ENCODE results near the gene LRCH3.

DNA sequence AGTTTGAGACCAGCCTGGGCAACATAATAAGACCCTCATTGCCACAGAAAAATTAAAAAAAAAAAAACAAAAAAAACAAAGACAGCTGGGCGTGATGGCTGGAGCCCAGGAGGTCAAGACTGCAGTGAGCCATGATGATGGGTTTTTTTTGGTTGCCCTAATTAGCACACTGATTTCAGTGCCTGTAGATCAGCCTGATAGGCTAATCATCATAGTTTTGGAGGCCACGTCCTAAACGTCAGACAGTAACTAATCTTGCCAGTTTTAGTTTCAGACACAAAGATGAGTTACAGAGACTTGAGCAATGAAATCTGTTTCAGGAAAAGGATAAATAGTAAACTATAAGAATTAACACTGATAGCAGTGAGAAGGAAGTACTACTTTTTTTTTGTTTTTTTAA, 55.4 kb downstream of the LRCH3 start:
- no peak for TF ChIP-seq POLR2AphosphoS5 (IDR thresholded peaks at IDR 0.05; ENCODE audit: low read depth, low read length)
- TF ChIP-seq, protein P1, sequence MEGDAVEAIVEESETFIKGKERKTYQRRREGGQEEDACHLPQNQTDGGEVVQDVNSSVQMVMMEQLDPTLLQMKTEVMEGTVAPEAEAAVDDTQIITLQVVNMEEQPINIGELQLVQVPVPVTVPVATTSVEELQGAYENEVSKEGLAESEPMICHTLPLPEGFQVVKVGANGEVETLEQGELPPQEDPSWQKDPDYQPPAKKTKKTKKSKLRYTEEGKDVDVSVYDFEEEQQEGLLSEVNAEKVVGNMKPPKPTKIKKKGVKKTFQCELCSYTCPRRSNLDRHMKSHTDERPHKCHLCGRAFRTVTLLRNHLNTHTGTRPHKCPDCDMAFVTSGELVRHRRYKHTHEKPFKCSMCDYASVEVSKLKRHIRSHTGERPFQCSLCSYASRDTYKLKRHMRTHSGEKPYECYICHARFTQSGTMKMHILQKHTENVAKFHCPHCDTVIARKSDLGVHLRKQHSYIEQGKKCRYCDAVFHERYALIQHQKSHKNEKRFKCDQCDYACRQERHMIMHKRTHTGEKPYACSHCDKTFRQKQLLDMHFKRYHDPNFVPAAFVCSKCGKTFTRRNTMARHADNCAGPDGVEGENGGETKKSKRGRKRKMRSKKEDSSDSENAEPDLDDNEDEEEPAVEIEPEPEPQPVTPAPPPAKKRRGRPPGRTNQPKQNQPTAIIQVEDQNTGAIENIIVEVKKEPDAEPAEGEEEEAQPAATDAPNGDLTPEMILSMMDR (IDR thresholded peaks at IDR 0.05) = no peak
- TF ChIP-seq, protein P2, sequence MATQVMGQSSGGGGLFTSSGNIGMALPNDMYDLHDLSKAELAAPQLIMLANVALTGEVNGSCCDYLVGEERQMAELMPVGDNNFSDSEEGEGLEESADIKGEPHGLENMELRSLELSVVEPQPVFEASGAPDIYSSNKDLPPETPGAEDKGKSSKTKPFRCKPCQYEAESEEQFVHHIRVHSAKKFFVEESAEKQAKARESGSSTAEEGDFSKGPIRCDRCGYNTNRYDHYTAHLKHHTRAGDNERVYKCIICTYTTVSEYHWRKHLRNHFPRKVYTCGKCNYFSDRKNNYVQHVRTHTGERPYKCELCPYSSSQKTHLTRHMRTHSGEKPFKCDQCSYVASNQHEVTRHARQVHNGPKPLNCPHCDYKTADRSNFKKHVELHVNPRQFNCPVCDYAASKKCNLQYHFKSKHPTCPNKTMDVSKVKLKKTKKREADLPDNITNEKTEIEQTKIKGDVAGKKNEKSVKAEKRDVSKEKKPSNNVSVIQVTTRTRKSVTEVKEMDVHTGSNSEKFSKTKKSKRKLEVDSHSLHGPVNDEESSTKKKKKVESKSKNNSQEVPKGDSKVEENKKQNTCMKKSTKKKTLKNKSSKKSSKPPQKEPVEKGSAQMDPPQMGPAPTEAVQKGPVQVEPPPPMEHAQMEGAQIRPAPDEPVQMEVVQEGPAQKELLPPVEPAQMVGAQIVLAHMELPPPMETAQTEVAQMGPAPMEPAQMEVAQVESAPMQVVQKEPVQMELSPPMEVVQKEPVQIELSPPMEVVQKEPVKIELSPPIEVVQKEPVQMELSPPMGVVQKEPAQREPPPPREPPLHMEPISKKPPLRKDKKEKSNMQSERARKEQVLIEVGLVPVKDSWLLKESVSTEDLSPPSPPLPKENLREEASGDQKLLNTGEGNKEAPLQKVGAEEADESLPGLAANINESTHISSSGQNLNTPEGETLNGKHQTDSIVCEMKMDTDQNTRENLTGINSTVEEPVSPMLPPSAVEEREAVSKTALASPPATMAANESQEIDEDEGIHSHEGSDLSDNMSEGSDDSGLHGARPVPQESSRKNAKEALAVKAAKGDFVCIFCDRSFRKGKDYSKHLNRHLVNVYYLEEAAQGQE (IDR thresholded peaks at IDR 0.05; ENCODE audit: insufficient read depth in 1 of 2, low read depth in 2 of 2, low read length in 1 of 2) = no peak
- TF ChIP-seq TCF7L2 (IDR thresholded peaks at IDR 0.05; ENCODE audit: low read depth, low read length) = no peak
- no peak for TF ChIP-seq SIN3A (IDR thresholded peaks at IDR 0.05; ENCODE audit: borderline replicate concordance, insufficient read depth, low read depth, low read length)
